SHP77 (cell line): ENCODE data around the gene ABTB2.
"Not testable (repeated sequence)": the region's sequence is repeated elsewhere in the genome, so short reads cannot be mapped to it uniquely, and the experiment has no call there.

Experiments used
- DNase-seq, 2 experiments: peaks; one replicate each; lab custom pipeline; 2025; lab: John Stamatoyannopoulos, UW

The ABTB2 gene

GRCh38 chr11:34357701-34358257, at the start of gene ABTB2:
Gene ABTB2, minus strand, starts transcription at chr11:34358010.
- peak; percentile 89 to 97 for DNase-seq

GRCh38 chr11:34407121-34407813, 49.5 kb upstream of the ABTB2 start:
- no peak for DNase-seq

GRCh38 chr11:34406413-34406812, 48.6 kb upstream of the ABTB2 start:
- no peak for DNase-seq

GRCh38 chr11:34405079-34405858, 47.5 kb upstream of the ABTB2 start:
- no peak for DNase-seq

GRCh38 chr11:34404280-34404679, 46.5 kb upstream of the ABTB2 start:
- no peak for DNase-seq

GRCh38 chr11:34403431-34403830, 45.6 kb upstream of the ABTB2 start:
- DNase-seq, result no peak

GRCh38 chr11:34397811-34398210, 40.0 kb upstream of the ABTB2 start:
- DNase-seq, result no peak

GRCh38 chr11:34397120-34397519, 39.3 kb upstream of the ABTB2 start:
- DNase-seq, result no peak

GRCh38 chr11:34395916-34396550, 38.2 kb upstream of the ABTB2 start:
- no peak for DNase-seq

- no peak for DNase-seq
Observed at GRCh38 chr11:34394771-34395300, 37.0 kb upstream of the ABTB2 start.

- no peak for DNase-seq
Observed at GRCh38 chr11:34387653-34388052, 29.8 kb upstream of the ABTB2 start.

- DNase-seq, result not testable (repeated sequence)
Observed at GRCh38 chr11:34386356-34386755, 28.5 kb upstream of the ABTB2 start.

GRCh38 chr11:34382532-34383276, 24.9 kb upstream of the ABTB2 start:
- no peak for DNase-seq

GRCh38 chr11:34381775-34382174, 24.0 kb upstream of the ABTB2 start:
- DNase-seq, result no peak

- no peak for DNase-seq
Observed at GRCh38 chr11:34380696-34381095, 22.9 kb upstream of the ABTB2 start.

GRCh38 chr11:34379539-34379938, 21.7 kb upstream of the ABTB2 start:
- DNase-seq, result no peak

GRCh38 chr11:34379079-34379478, 21.3 kb upstream of the ABTB2 start:
- DNase-seq, result no peak

GRCh38 chr11:34373727-34374126, 15.9 kb upstream of the ABTB2 start:
- DNase-seq, result no peak

GRCh38 chr11:34366522-34366921, 8.7 kb upstream of the ABTB2 start:
- DNase-seq, result peak; percentile 8 to 21

GRCh38 chr11:34364102-34364501, 6.3 kb upstream of the ABTB2 start:
- no peak for DNase-seq

- no peak for DNase-seq
Observed at GRCh38 chr11:34363363-34364084, 5.7 kb upstream of the ABTB2 start.
